Amygdala (tissue), 56 donors: ENCODE measurements around the gene LDAH.

Experiments
- DNase-seq, 56 donors: peaks; one replicate each; lab custom pipeline; 2025; lab: John Stamatoyannopoulos, UW

The LDAH gene

GRCh38 chr2:20657522-20658235, 165.2 kb downstream of the LDAH start:
- no peak for DNase-seq

DNA sequence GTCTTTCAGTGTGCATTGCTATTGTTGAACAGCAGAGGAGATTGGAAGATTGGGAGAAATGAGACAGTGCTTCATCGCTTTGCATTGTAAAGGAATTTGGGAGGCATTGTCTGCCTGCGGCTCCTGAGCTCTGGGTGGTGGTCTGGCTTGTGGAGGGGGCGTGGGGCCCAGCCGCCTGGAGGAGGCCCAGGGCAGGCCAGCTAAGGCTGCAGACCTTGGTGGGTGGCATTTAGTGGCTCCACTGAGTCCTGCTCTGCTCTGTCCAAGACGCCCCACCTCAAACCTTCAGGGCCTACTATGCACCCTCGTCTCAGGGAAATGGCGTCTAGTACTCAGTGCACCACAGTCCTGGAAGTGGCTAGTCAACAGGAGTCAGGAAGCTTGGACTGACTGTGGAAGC, 166.3 kb downstream of the LDAH start:
- no peak for DNase-seq

- no peak for DNase-seq
Observed at GRCh38 chr2:20654535-20654813, 168.4 kb downstream of the LDAH start.

- DNase-seq: no peak
Observed at GRCh38 chr2:20653695-20654534, 169.0 kb downstream of the LDAH start.

GRCh38 chr2:20652673-20653575, 170.0 kb downstream of the LDAH start:
- DNase-seq: no peak

DNA sequence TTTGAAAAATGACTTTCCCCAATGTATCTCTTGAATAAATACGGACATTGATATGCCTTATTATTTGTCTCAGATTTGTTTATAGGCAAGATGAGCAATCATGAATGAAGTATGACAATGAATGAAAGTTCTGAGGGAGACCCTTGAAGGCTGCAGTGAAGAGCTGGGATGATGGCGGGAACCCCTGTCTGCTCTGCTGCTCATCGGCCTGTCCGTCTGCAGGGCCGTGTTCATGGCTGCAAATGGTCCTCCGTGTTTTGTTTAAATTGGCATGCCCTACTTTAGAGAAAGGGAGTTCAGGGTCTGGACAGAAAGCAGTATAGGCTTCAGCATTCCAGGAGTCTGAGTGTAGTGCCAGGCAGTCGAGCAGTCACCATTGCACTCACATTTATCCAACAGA, 170.8 kb downstream of the LDAH start:
- DNase-seq: no peak

GRCh38 chr2:20651731-20652099, 171.2 kb downstream of the LDAH start:
- no peak for DNase-seq

- peak in 53 of 56 donors; percentile 28 to 94 (median 72) for DNase-seq
Observed at GRCh38 chr2:20650877-20651730, 171.8 kb downstream of the LDAH start, which contains the start of gene HS1BP3. Gene HS1BP3 (minus strand): TSS chr2:20651098. CDS start chr2:20651063, 35 bp downstream.

DNA sequence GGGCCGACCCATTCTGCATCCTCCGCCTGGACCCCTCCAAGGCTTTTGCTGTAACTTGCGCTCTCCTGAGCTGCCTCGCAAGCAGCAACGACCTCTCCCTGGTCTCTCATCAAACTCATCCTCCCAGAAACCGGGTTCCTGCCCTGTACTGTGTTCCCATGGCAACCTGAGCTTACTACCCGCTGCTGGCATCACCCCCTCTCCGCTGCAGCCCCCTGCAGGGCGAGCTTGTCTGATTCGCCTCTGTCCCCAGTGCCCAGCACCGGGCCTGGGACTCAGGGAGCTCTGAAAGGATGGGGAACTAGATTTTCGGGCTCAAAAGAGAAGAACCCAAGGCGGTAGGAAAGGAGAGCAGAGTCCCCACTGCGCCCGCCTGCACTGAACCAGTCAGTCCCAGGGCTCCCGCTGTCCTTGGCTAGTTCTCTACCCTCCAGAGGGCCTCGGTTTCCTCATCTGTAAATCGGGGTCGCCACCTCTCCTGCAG, 172.5 kb downstream of the LDAH start:
- peak in 24 of 56 donors; percentile 16 to 79 (median 48) for DNase-seq

DNA sequence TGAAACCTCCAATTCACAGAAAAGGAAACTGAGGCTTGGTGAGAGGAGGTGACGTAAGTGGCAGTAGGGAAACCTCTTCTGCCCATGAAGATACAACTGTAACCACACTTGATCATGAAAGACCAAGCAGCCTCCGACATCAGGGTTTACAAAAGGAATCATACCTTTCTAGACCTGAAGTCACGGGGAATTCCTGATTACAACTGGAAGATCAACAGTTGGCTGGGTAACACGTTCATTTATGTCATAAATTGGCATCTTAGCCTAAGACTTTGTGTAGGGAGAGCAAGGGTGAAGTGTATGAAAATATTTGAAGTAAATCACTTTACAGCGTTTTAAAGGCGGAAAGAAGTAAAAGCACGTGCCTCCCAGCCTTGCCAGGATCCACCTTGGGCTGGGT, 172.9 kb downstream of the LDAH start:
- no peak for DNase-seq

- DNase-seq: no peak
Observed at GRCh38 chr2:20649576-20649975, 173.3 kb downstream of the LDAH start.

- DNase-seq: no peak
Observed at GRCh38 chr2:20648831-20649230, 174.1 kb downstream of the LDAH start.

- DNase-seq: no peak
Observed at GRCh38 chr2:20648206-20648605, 174.7 kb downstream of the LDAH start.

DNA sequence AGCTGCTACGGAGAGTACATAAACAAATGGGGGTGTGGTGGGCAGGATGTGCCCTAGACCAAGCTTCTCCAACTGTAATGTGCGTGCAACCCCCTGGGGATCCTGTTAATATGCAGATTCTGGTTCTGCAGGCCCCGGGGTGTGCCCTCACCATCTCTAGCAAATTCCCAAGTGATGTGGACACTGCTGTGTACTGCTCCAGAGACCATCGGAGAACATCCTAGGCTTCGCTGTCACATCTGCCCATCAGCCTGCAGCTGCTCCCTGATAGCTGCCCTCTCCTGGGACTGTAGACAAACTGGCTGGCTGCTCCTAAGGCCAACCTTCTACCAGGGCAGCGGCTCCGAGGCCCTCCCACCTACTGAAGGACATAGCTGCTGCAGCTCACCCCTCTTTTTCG, 175.2 kb downstream of the LDAH start:
- DNase-seq: no peak

DNA sequence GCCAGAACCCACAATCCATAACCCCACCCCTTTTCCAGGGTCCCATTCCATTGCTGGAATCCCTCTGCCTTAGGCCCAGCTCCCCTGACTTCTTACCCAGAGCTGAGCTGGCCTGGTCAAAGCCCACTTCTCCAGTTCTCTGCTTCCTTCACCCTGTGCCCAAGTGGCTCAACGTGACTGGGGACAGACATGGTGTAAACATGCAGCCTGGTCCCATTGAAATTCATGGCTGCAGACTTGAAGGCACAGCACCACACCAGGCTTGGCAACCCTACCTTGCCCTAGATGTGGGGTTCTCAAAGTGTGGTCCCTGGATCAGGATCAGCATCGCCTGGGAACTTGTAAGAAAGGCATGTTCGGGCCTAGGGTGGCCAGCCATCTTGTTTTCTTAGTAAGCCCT, 175.7 kb downstream of the LDAH start:
- DNase-seq: no peak

- no peak for DNase-seq
Observed at GRCh38 chr2:20646446-20646845, 176.5 kb downstream of the LDAH start.

GRCh38 chr2:20645761-20646160, 177.1 kb downstream of the LDAH start:
- DNase-seq: no peak

DNA sequence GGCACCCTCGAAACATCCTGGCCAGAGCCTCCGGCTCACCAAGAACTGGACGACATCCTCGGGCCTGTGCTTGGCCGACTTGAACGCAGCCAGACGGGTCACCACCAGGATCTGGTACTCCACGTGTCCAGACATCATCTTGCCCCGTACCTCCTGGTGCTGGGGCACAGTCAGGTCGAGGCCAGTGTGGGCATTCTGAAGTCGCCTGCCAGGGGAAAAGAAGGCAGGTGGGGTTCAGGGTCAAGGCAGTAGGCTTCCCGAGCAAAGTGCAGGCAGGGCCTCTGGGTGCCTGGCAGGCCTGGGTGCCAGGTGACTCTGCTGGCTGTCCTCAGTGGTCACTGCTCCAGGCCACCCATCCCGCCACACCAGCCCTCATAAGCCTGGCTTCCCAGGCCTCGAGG, 177.6 kb downstream of the LDAH start:
- DNase-seq: no peak

GRCh38 chr2:20643826-20644225, 179.1 kb downstream of the LDAH start:
- no peak for DNase-seq

GRCh38 chr2:20643060-20643459, 179.8 kb downstream of the LDAH start:
- DNase-seq: no peak
